ENCODE results near the gene FGD2.

DNA sequence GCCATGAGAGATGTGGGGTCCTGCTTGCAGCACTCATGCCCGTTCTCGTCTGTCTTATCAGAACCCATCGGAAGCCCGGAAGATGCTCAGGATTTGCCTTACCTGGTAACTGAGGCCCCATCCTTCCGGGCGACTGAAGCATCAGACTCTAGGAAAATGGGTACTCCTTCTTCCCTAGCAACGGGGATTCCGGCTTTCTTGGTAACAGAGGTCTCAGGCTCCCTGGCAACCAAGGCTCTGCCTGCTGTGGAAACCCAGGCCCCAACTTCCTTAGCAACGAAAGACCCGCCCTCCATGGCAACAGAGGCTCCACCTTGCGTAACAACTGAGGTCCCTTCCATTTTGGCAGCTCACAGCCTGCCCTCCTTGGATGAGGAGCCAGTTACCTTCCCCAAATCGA lies 42.6 kb upstream of the FGD2 start:
- TF ChIP-seq POLR2AphosphoS5 (IDR thresholded peaks at IDR 0.05; ENCODE audit: low read depth, low read length) (no peak), POLR2A (IDR thresholded peaks at IDR 0.05; ENCODE audit: low read depth, low read length) (no peak)
